ENCODE measurements around the gene RANBP17.

The RANBP17 gene

DNA sequence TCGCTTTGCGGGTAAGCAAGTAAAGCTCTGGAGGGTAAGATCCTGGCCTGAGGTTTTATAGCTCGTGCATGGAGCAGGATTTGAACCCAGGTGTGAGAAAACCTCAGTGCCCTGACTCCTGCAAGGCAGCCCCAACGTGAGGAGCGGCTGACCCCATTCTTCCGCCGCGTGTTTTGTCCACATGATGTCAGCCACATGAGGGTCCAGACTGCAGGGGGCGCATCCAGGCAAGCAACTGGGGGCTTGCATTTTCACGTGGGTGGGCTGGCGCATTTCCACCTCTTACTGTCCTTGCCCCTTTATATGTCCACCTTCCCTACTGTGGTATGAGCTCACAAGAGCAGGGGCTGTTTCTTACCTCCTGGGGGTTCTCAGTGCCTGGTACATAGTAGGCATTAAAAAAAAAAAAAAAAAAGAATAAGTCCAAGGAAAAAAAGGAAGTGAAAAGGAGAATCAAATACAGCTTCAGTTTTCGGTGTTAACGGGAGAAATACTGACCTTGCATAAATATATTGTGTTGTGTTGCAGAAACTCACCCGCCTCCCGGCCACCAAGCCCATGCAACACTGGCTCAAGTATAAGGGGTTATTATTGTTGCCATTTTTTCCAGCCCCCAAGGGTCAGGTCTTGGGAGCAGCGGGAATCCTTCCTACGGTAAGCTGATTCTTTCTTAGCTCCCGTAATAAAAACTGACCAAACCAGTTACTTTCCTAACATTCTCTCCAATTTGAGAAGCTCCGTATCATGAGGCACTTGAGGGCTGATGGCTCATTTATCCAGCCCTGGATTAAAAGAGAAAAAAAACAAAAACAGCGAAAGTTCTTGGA, 462.2 kb downstream of the RANBP17 start:
- no peak for DNase-seq

DNA sequence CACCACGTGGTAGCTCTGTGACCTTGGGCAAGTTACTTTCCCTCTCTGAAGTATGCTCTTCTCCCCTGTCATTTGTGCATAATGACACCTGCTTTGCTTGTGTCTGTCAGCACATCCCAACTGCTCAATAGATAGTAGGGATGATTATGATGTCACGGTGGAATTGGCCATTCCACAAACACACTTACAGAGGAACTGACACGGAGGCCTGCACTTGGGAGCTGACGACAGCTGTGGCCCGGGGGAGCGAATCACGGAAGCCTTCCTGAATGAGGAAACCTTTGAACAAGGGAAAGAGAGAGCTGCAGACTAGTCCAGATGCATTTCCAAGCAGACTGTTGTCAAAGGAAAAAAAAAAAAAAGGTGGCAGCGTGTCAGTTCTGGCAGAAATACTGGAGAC, 468.2 kb downstream of the RANBP17 start:
- DNase-seq: no peak

DNA sequence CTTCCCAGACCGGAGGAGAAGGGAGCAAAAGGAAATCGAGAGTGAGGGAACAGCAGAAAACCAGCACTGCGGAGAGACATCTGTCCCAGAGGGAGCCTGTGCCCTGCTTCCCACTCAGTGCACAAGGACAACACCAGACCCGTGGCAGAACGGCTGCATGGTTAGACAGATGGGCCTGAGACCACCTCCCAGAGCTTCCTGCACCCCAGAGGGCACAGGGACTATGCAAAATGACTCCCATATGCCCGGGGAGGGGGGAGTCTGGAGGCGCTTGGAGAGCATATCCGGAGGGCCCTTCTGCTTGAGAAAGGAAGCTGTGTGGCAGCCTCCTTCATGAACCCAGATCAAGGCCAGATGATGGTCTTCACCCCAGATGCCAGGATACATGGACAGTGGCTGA, 473.8 kb downstream of the RANBP17 start:
- no peak for DNase-seq

DNA sequence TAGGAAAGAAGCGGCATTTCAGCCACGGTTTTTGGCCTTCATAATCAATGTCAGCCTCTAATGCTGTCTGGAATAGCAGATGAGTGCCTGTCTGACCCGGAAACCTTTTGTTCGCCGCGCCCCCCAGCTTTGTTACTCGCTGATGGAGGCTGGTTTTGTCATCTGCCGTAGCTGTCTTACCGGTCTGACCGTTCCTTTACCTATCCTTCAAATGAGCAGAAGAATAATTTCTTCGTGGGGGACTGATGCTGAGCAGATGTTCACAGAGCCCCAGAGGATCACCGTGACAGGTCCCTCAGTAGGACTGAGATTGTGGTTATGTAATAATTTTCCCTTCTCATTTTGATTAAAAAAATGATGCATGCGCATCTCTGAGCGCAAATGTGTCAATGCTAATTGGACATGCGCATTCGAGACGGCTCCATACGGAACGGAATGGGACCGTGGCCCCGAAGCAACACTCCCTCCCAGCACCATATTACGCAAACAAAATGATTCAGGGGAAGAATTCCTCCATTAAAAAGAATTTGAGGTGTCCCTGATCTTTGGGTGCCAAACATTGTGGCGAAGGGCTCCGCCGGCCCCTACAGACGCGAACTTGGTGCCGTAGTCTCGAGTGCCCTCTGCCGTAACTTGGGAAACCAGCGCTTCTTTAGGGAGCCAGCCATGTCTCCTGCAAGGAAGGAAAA, 474.8 kb downstream of the RANBP17 start:
- DNase-seq: peak; percentile 33

DNA sequence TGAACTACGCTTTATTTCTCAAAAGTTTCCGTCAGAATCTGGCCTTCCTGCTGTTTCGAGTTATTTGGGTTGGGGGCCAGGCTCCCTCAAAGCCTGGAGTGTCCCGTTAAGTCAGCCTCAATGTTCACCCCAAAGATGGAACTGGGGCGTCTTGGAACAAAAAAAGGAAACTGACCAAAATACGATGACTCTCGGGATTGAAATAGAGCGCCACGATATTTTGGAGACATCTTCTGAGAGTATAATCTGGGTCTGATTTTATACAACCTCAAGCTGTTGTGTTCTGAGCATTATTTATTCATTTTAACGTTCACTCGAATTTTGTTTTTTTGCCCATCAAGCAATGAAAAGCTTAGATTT, 475.4 kb downstream of the RANBP17 start:
- no peak for DNase-seq

DNA sequence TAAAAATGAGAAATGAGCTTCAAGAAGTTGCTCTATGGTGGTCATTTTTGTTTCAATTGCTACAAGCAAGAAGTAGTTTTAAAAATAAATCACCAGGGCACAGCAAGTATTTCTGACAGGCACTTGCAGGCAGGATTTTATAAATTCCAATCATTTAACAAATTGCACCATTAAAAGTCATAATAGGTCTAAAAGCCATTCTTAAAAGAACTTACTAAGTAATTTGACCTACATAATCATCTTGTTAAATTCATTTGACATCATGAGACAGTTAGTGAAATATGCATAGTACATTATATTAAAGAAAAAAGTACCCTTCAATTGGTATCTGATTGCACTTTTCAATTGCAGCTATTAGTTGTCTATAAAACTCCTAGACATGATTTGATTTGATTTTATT, 478.2 kb downstream of the RANBP17 start:
- DNase-seq: no peak

DNA sequence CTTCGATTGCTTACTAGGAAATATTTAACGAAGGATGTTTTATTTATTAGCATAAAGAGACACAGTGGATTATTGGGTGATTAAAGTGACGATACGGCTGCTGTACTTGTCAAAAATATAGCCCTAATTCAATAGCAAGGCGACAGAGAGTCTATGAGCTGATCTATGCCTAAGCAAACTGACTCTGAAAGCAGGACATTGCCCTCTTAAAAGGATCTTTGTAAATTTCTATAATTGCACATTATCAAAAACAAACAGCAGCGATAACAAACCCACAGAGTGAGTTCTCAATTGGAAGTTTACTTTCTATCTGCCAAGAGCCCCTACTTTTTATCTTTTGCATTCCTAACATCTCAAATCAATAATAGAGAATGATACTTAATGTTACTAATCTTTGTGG, 478.7 kb downstream of the RANBP17 start:
- no peak for DNase-seq

DNA sequence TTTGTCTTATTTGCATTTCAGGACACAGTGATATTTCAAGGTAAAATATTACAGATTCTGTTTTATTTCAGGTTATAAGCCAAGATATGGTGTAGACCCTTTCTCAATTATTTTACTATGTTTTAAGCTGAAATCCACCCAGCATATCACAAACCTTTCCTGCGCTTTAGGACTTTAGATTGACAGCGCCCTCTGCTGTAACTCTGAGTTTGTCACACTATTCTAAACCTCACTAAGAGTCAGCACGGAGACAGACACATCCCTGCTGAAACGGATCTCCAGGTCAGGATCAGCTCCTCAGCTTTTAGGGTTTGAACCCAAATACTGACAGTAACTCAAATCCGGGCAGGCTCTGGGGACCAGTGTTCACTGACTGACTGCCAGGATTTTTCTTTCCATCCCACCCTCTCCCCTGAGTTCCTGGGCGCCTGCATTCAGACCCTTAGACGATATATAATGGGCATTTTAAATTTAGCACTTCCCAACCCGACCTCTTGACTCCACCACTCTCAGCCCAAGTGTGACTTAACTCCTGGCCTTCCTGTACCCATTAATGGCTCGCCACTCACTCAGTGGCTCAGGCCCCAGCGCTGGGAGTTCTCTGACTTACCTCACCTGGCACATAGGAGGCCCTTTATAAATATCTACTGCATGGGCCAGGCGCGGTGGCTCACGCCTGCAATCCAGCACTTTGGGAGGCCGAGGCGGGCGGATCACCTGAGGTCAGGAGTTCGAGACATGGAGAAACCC, 480.7 kb downstream of the RANBP17 start:
- peak; percentile 18 for DNase-seq

DNA sequence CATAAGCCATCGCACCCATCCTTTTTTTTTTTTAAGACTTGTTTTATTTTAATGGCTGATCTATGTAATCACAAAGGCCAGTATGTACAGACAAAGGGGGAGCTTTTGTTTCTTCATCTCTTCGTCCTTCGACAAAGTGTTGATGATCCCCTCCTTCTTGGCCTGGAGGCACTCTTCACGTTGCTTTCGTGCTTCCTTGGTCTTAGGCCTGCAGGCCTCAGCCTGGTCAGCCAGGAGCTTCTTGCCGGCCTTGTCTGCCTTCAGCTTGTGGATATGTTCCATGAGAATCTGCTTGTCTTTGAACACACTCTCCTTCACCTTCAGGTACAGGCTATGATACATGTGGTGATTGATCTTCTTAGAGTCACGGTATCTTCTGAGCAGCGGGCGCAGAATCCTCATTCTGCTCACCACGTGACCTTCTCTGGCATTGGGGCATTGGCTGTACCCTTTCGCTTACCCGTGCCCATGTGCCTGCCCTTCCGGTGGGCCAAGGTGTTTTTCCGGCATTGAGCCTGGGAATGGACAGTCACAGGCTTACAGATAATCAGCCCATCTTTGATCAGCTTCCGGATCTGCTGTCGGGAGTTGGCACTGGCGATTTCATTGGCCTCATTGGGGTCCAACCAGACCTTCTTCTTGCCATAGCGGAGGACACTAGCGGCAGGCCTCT, 483.3 kb downstream of the RANBP17 start:
- DNase-seq: no peak

Data from NCI-H446 treated with DMSO at 0.1 percent for 48 hours (cell line).